Upper lobe of left lung (tissue), 4 donors: ENCODE results near the gene MT1B.
A peak's percentile ranks its signal among the peaks of the same experiment; 100 is the strongest.

Experiments
- CTCF ChIP-seq, 6 experiments: fragments of 450-650 bp in 4 of 6; fragments of 200-600 bp in 2 of 6; sonication (generic) in 2 of 6; IDR thresholded peaks; one replicate each; pipeline ENCODE4 v1.5.1; 2016 to 2019; ENCODE audit warnings: antibody characterized with exemption in 6 of 6
- POLR2A ChIP-seq, 4 donors: fragments of 450-650 bp; IDR thresholded peaks; one replicate each; pipeline ENCODE4 v1.5.1; 2016 to 2017; ENCODE audit warnings: antibody characterized with exemption in 4 of 4, mild to moderate bottlenecking in 2 of 4
- POLR2AphosphoS5 ChIP-seq, 2 donors: sonication (generic); formaldehyde crosslinking; IDR thresholded peaks; one replicate each; pipeline ENCODE4 v1.5.1; 2017; ENCODE audit warnings: antibody characterized with exemption in 2 of 2

DNA sequence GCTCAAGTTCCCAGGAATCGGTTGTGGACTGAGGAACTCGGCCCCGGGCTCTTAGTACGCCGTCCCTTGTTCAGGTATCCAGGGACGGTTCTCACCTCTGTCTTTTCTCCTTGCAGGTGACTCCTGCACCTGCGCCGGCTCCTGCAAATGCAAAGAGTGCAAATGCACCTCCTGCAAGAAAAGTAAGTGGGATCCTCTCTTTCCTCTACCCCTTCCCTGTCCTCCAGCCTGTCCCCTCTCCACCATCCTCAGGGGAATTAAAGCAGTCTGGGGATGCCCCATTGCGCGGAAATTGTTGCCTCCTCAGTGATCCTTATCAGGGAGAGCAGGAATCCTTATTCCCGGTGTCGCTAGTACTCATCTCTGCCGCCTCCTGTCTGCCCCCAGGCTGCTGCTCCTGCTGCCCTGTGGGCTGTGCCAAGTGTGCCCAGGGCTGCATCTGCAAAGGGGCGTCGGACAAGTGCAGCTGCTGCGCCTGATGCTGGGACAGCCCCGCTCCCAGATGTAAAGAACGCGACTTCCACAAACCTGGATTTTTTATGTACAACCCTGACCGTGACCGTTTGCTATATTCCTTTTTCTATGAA, 42.7 kb upstream of the MT1B start:
- TF ChIP-seq CTCF (IDR thresholded peaks at IDR 0.05) (no peak), POLR2A (IDR thresholded peaks at IDR 0.05) (no peak), POLR2AphosphoS5 (IDR thresholded peaks at IDR 0.05) (peak in 1 of 2 donors; percentile 8)
